HepG2 (cell line): ENCODE measurements around the gene HSPB9. TPM values are rescaled to one million over a fixed set of nuclear protein-coding genes. Genes with fewer than 3 reads are reported as not detected.

Experiments
- ATAC-seq: fragments of 200-7000 bp; cut with Tn5 transposase; 3 replicates; pipeline ENCODE4 v1.9.1; 2020; ENCODE audit warnings: mild to moderate bottlenecking, moderate library complexity
- BruUV-seq: library from RNA; stranded (reverse); fragments of 400-500 nt; replicated peaks from 2 replicates; lab custom pipeline; 2021; lab: Mats Ljungman, UMichigan
- CTCF ChIA-PET: fragments of 300-600 bp; formaldehyde crosslinking; extraction: SDS; loops from one replicate; lab custom pipeline; 2021; ENCODE audit warnings: low total read pairs, inconsistent platforms, low intra/inter-chr PET ratio; lab: Yijun Ruan, JAX
- POLR2A ChIA-PET: fragments of 350-600 bp; sonication (Branson Sonifier 250); formaldehyde crosslinking; loops from one replicate; lab custom pipeline; 2020; ENCODE audit warnings: antibody characterized with exemption, inconsistent platforms; lab: Yijun Ruan, JAX
- DNase-seq: peaks from one replicate; pipeline ENCODE4 v3.0.0-alpha.2; 2015; ENCODE audit warnings: low spot score
- FAIRE-seq: peaks from 3 replicates; lab custom pipeline; 2011; peaks lifted over from hg19 to GRCh38; lab: Jason Lieb, UNC
- H2AFZ ChIP-seq: one replicate; pipeline ENCODE4 v1.6.1; 2011; ENCODE audit warnings: low read length, inconsistent platforms
- H3K27ac ChIP-seq: fragments of 300-600 bp; 3 replicates; pipeline ENCODE4 v1.8.0; 2011; ENCODE audit warnings: mixed run types, mild to moderate bottlenecking, mixed read lengths, low read length, inconsistent platforms; ENCODE audit not compliant: insufficient read depth; ENCODE audit errors: extremely low read length
- H3K27me3 ChIP-seq, 2 experiments: fragments of 200-600 bp in 1 of 2; 2 replicates in 1 of 2; 3 replicates in 1 of 2; pipeline versions ENCODE4 v1.6.0 to v1.8.0; 2011; ENCODE audit warnings: low read length in 2 of 2, mild to moderate bottlenecking in 2 of 2, moderate library complexity in 2 of 2, inconsistent platforms in 1 of 2; ENCODE audit not compliant: insufficient read depth in 2 of 2, control insufficient read depth in 1 of 2
- H3K36me3 ChIP-seq, 2 experiments: fragments of 200-600 bp in 1 of 2; replicated peaks in 1 of 2; 2 replicates in 1 of 2; 3 replicates in 1 of 2; pipeline versions ENCODE4 v1.5.1 to v1.8.0; 2011; ENCODE audit warnings: low read length in 2 of 2, inconsistent platforms in 1 of 2; ENCODE audit not compliant: insufficient read depth in 2 of 2, control insufficient read depth in 1 of 2
- H3K4me1 ChIP-seq: 2 replicates; pipeline ENCODE4 v1.5.1; 2012; ENCODE audit warnings: low read length, inconsistent platforms; ENCODE audit not compliant: insufficient read depth
- H3K4me2 ChIP-seq: 2 replicates; pipeline ENCODE4 v1.6.0; 2011; ENCODE audit warnings: low read depth, low read length, inconsistent platforms
- H3K4me3 ChIP-seq, 3 experiments: fragments of 200-600 bp in 1 of 3; sonication (generic), shearing (Covaris generic) in 1 of 3; replicated peaks in 1 of 3; 2 replicates each; pipeline ENCODE4 v1.5.1; 2011 to 2016; ENCODE audit warnings: low read length in 3 of 3, inconsistent platforms in 2 of 3, low read depth in 2 of 3, mild to moderate bottlenecking in 2 of 3, control low read depth in 1 of 3, mixed read lengths in 1 of 3; ENCODE audit not compliant: insufficient read depth in 1 of 3
- H3K79me2 ChIP-seq: one replicate; pipeline ENCODE4 v1.6.1; 2011; ENCODE audit warnings: low read length, inconsistent platforms; ENCODE audit not compliant: insufficient read depth
- H3K9ac ChIP-seq: 2 replicates; pipeline ENCODE4 v1.6.0; 2011; ENCODE audit warnings: mild to moderate bottlenecking, low read depth, low read length, inconsistent platforms; ENCODE audit not compliant: insufficient read depth
- H3K9me3 ChIP-seq: 2 replicates; pipeline ENCODE4 v1.5.1; 2012; ENCODE audit warnings: mild to moderate bottlenecking, low read length
- H4K20me1 ChIP-seq: 2 replicates; pipeline ENCODE4 v1.6.0; 2011; ENCODE audit warnings: inconsistent platforms, mild to moderate bottlenecking, low read length, moderate library complexity; ENCODE audit not compliant: insufficient read depth
- ELF3 ChIP-seq: IDR thresholded peaks from 2 replicates; pipeline ENCODE4 v1.6.1; 2016; ENCODE audit warnings: missing genetic modification reagents, missing compliant biosample characterization
- HOXA3 ChIP-seq: sonication (generic); formaldehyde crosslinking; IDR thresholded peaks from 2 replicates; pipeline ENCODE4 v1.5.0; 2020; ENCODE audit warnings: missing genetic modification reagents
- KDM3A ChIP-seq: IDR thresholded peaks from 2 replicates; pipeline ENCODE4 v1.6.1; 2018; ENCODE audit warnings: low read depth, missing compliant biosample characterization
- MIER3 ChIP-seq: IDR thresholded peaks from 2 replicates; pipeline ENCODE4 v1.6.1; 2016; ENCODE audit warnings: missing compliant biosample characterization, borderline replicate concordance
- NCOA5 ChIP-seq: sonication (generic); formaldehyde crosslinking; IDR thresholded peaks from 2 replicates; pipeline ENCODE4 v1.4.0; 2020; ENCODE audit warnings: missing genetic modification reagents
- RFXAP ChIP-seq: sonication (generic); formaldehyde crosslinking; IDR thresholded peaks from 2 replicates; pipeline ENCODE4 v1.4.0; 2020; ENCODE audit warnings: missing genetic modification reagents, borderline replicate concordance
- SRSF9 ChIP-seq: fragments of 200-400 bp; formaldehyde crosslinking; IDR thresholded peaks from 2 replicates; pipeline ENCODE4 v1.6.1; 2018; ENCODE audit warnings: borderline replicate concordance, mild to moderate bottlenecking, low read depth, low read length; ENCODE audit not compliant: insufficient read depth, poor library complexity, severe bottlenecking
- ZNF251 ChIP-seq: sonication (generic); formaldehyde crosslinking; IDR thresholded peaks from 2 replicates; pipeline ENCODE4 v1.9.0; 2021; ENCODE audit warnings: mild to moderate bottlenecking, missing genetic modification reagents
- ZNF777 ChIP-seq: sonication (generic); formaldehyde crosslinking; IDR thresholded peaks from 2 replicates; pipeline ENCODE4 v1.4.0; 2020; ENCODE audit warnings: missing genetic modification reagents
- WGBS: methylation state at CpG from one replicate; pipeline ENCODE4 v1.1.6; 2017; ENCODE audit warnings: low lambda C conversion rate; 5-methylcytosine and 5-hydroxymethylcytosine counted together
- in situ Hi-C: cut with HindIII; loops from 2 replicates; pipeline ENCODE4 v1.10.0; 2017; ENCODE audit warnings: low pct_unique_long_range_greater_than_20kb; ENCODE audit not compliant: extremely low pct_ligation_motif_present
- intact Hi-C: fragments of 100-400 bp; cut with micrococcal nuclease; formaldehyde crosslinking; loops from one replicate; pipeline ENCODE4 v1.10.0; 2022; ENCODE audit not compliant: unreplicated experiment
- polyA plus RNA-seq, 8 experiments: library from polyadenylated mRNA; depleted of rRNA in 3 of 8; stranded (reverse) in 7 of 8; unstranded in 1 of 8; fragments of >200 nt; fragmentation: Illumina TruSeq in 4 of 8; extraction: Trizol in 4 of 8; gene quantifications; 2 replicates each; pipeline versions ENCODE4 v1.2.1 to v1.2.3, GENCODE V29; 2011 to 2016; ENCODE audit warnings: low read depth in 4 of 8, missing spikeins in 1 of 8, mixed read lengths in 1 of 8; ENCODE audit not compliant: insufficient read depth in 1 of 8
- total RNA-seq, 5 experiments: library from RNA; depleted of rRNA; stranded (reverse); fragments of >200 nt; fragmentation: Illumina TruSeq; extraction: Trizol; gene quantifications; 2 replicates each; pipeline ENCODE4 v1.2.3, GENCODE V29; 2016; ENCODE audit warnings: low read depth in 1 of 5
- TF ChIP-seq, protein P1 (sequence below): sonication (generic); formaldehyde crosslinking; IDR thresholded peaks from 2 replicates; pipeline ENCODE4 v1.5.0; 2020; ENCODE audit warnings: mild to moderate bottlenecking, missing genetic modification reagents, moderate library complexity
- TF ChIP-seq, protein P2 (sequence below): sonication (generic); formaldehyde crosslinking; IDR thresholded peaks from 2 replicates; pipeline ENCODE4 v1.4.0; 2020; ENCODE audit warnings: missing genetic modification reagents
- TF ChIP-seq, protein P3 (sequence below): IDR thresholded peaks from 2 replicates; pipeline ENCODE4 v1.4.0; 2020; ENCODE audit warnings: mild to moderate bottlenecking, missing genetic modification reagents

Gene HSPB9
- total and polyA plus RNA-seq, 2 of the 13 experiments (the other 11 are each of a cell fraction or from before 2014, with no cell fraction given), result 0.05 to 0.24 TPM

DNA sequence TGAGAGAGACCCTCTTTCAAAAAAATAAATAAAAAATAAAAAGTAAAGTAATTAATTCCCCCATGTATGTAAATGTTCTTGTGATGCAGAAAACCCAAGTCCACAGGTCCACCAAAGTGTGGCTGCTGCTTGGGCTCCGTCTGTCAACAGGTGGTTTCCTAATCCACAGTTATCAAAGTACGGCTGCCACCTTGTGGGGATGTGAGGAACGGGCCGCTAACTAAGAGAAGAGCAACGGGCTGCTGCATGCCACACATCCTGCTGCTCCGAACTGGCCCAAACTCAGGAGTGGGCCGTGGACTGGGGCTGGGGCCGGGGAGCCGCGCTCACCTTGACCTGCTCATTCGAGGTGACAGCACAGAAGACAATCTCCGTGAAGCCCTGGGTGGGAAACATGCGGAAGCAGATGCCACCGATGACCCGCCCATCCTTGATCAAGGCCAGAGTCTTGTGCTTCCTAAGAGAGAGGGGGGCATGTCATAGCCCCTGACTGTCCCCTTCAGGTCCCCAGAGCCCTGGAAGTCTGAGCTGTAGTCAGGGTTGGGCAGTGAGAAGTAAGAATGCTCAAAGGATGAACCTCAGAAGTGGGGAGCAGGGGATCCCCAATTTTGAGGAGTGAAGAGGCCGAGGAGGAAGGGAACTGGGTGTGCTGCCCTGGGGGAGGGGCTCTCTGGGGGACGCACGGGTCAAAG, 5.8 kb upstream of the HSPB9 start:
- Histone ChIP-seq H3K9me3 (no peaks in the 10 kb centered on the region), H3K4me1 (peaks cover 45% of the 10 kb centered on the region), H3K4me2 (no peak overlapping the region), H3K27ac (no peak overlapping the region), H4K20me1 (no peaks in the 10 kb centered on the region), H2AFZ (no peak overlapping the region), H3K79me2 (no peaks in the 10 kb centered on the region), H3K9ac (no peak overlapping the region), H3K36me3 (peaks cover 7 to 35% of the 10 kb centered on the region in 2 experiments), H3K27me3 (no peaks in the 10 kb centered on the region), H3K4me3 (no peak overlapping the region)
- in situ Hi-C loops, result no loop called here
- ATAC-seq (peak; percentile 37), DNase-seq (peak; percentile 85), FAIRE-seq (peak; percentile 99)
- intact Hi-C loops, result loop anchor here (1.0 to 2.0 kb wide), 3 partner anchors 50 to 154 kb away; no protein-coding TSS in a partner anchor
- no TSS peak for BruUV-seq
- WGBS, result 69% methylated on average over 9 of the region's 18 CpGs
- ChIA-PET CTCF (interaction anchor here (0.7 to 4.0 kb wide), 7 partner anchors 13 to 153 kb away, joined by 4 to 76 read pairs (median 6); partner anchors contain the start of gene C17orf113), POLR2A (interaction anchor here (1.7 kb wide), 1 partner anchor 150 kb away, joined by 3 read pairs; no protein-coding TSS in a partner anchor)
- no peak for TF ChIP-seq RFXAP (CRISPR knock-in tag)
- peak; percentile 23; the same call in 1 of the 2 replicates for TF ChIP-seq ELF3 (CRISPR knock-in tag)
- TF ChIP-seq ZNF251, result no peak
- TF ChIP-seq, protein P1, sequence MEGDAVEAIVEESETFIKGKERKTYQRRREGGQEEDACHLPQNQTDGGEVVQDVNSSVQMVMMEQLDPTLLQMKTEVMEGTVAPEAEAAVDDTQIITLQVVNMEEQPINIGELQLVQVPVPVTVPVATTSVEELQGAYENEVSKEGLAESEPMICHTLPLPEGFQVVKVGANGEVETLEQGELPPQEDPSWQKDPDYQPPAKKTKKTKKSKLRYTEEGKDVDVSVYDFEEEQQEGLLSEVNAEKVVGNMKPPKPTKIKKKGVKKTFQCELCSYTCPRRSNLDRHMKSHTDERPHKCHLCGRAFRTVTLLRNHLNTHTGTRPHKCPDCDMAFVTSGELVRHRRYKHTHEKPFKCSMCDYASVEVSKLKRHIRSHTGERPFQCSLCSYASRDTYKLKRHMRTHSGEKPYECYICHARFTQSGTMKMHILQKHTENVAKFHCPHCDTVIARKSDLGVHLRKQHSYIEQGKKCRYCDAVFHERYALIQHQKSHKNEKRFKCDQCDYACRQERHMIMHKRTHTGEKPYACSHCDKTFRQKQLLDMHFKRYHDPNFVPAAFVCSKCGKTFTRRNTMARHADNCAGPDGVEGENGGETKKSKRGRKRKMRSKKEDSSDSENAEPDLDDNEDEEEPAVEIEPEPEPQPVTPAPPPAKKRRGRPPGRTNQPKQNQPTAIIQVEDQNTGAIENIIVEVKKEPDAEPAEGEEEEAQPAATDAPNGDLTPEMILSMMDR (CRISPR knock-in tag), result peak; percentile 96
- TF ChIP-seq MIER3 (CRISPR knock-in tag), result 0 out of 2 replicates have a peak, but pooled peaks have one; percentile 30
- TF ChIP-seq, protein P2, sequence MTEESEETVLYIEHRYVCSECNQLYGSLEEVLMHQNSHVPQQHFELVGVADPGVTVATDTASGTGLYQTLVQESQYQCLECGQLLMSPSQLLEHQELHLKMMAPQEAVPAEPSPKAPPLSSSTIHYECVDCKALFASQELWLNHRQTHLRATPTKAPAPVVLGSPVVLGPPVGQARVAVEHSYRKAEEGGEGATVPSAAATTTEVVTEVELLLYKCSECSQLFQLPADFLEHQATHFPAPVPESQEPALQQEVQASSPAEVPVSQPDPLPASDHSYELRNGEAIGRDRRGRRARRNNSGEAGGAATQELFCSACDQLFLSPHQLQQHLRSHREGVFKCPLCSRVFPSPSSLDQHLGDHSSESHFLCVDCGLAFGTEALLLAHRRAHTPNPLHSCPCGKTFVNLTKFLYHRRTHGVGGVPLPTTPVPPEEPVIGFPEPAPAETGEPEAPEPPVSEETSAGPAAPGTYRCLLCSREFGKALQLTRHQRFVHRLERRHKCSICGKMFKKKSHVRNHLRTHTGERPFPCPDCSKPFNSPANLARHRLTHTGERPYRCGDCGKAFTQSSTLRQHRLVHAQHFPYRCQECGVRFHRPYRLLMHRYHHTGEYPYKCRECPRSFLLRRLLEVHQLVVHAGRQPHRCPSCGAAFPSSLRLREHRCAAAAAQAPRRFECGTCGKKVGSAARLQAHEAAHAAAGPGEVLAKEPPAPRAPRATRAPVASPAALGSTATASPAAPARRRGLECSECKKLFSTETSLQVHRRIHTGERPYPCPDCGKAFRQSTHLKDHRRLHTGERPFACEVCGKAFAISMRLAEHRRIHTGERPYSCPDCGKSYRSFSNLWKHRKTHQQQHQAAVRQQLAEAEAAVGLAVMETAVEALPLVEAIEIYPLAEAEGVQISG, result peak; percentile 57; the same call in 1 of the 2 replicates
- TF ChIP-seq NCOA5, result no peak
- TF ChIP-seq HOXA3 (CRISPR knock-in tag), result peak; percentile 54; the same call in 1 of the 2 replicates
- TF ChIP-seq ZNF777, result 0 out of 2 replicates have a peak, but pooled peaks have one; percentile 35
- TF ChIP-seq, protein P3, sequence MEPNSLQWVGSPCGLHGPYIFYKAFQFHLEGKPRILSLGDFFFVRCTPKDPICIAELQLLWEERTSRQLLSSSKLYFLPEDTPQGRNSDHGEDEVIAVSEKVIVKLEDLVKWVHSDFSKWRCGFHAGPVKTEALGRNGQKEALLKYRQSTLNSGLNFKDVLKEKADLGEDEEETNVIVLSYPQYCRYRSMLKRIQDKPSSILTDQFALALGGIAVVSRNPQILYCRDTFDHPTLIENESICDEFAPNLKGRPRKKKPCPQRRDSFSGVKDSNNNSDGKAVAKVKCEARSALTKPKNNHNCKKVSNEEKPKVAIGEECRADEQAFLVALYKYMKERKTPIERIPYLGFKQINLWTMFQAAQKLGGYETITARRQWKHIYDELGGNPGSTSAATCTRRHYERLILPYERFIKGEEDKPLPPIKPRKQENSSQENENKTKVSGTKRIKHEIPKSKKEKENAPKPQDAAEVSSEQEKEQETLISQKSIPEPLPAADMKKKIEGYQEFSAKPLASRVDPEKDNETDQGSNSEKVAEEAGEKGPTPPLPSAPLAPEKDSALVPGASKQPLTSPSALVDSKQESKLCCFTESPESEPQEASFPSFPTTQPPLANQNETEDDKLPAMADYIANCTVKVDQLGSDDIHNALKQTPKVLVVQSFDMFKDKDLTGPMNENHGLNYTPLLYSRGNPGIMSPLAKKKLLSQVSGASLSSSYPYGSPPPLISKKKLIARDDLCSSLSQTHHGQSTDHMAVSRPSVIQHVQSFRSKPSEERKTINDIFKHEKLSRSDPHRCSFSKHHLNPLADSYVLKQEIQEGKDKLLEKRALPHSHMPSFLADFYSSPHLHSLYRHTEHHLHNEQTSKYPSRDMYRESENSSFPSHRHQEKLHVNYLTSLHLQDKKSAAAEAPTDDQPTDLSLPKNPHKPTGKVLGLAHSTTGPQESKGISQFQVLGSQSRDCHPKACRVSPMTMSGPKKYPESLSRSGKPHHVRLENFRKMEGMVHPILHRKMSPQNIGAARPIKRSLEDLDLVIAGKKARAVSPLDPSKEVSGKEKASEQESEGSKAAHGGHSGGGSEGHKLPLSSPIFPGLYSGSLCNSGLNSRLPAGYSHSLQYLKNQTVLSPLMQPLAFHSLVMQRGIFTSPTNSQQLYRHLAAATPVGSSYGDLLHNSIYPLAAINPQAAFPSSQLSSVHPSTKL (CRISPR knock-in tag), result no peak
- no peak for TF ChIP-seq SRSF9
- TF ChIP-seq KDM3A (CRISPR knock-in tag), result peak; percentile 71; the same call in 1 of the 2 replicates
